ENCODE results near the gene HNRNPR.

Gene HNRNPR

DNA sequence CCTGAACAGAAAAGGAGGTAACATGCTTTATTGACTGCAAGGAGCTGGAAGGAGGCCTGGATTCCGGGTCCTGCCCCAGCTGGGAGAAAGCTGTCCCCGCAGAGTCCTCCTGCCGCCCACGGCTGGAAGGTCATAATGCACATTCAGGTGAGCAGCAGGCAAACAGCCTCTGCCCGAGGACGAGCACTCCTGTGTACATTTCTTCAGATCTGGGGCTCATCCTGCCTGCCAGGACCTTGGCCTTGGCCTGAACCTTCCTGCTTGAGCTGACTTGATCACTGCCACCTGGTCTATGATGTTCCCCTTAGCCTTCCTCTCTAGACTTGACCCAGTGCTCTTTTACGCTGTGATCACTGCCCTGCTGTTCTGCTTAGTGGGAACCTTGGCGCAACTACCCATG lies 43.4 kb upstream of the HNRNPR start:
- H3K27me3 ChIP-seq (ENCODE audit: low read depth, low read length) = 0 out of 2 replicates have a peak, but pooled peaks cover 12% of the 10 kb centered on the region
- no peak overlapping the region for H3K4me3 ChIP-seq (ENCODE audit: low read length)

DNA sequence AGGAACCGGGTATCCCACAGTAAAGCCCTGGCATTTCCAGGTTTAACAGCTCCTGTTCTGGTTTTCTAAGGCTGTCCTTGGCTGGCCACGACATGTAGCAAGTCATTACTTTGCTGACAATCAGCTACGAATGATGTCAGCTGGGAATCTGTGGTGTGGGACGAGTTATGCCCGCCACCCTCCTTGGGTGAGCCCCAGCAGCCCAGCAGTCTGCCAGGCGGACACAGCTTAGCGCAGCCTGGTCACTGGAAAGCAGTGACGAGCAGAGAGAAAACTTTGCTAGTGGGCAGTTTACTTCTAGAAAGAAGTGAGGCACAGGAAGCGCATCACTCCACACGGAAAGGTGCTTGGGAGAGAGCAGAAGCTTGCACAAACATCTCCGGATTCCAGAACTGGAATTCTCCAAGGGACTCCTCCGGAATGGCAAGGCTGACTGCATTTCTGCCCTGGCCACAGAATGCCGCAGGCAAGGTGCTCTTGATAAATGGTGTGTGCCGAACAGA lies 41.1 kb upstream of the HNRNPR start:
- Histone ChIP-seq H4K20me1 (ENCODE audit: insufficient read depth, low read length) (no peaks in the 10 kb centered on the region), H3K9me3 (ENCODE audit: insufficient read depth, low read length) (no peaks in the 10 kb centered on the region), H2AFZ (ENCODE audit: low read depth, low read length) (no peak overlapping the region), H3K9ac (ENCODE audit: low read length) (no peak overlapping the region), H3K27ac (ENCODE audit: low read length) (no peak overlapping the region), H3K4me2 (ENCODE audit: low read length) (no peak overlapping the region), H3K79me2 (ENCODE audit: low read length) (no peaks in the 10 kb centered on the region), H3K36me3 (replicated peaks; ENCODE audit: low read depth, low read length) (no peaks in the 10 kb centered on the region), H3K4me1 (ENCODE audit: low read length) (peaks cover 15% of the 10 kb centered on the region), H3K4me3 (ENCODE audit: low read length) (no peak overlapping the region), H3K27me3 (ENCODE audit: low read depth, low read length) (peaks cover 33% of the 10 kb centered on the region)
- no peak for TF ChIP-seq EZH2phosphoT487 (IDR thresholded peaks at IDR 0.05; ENCODE audit: low read depth)
- TF ChIP-seq, protein P1, sequence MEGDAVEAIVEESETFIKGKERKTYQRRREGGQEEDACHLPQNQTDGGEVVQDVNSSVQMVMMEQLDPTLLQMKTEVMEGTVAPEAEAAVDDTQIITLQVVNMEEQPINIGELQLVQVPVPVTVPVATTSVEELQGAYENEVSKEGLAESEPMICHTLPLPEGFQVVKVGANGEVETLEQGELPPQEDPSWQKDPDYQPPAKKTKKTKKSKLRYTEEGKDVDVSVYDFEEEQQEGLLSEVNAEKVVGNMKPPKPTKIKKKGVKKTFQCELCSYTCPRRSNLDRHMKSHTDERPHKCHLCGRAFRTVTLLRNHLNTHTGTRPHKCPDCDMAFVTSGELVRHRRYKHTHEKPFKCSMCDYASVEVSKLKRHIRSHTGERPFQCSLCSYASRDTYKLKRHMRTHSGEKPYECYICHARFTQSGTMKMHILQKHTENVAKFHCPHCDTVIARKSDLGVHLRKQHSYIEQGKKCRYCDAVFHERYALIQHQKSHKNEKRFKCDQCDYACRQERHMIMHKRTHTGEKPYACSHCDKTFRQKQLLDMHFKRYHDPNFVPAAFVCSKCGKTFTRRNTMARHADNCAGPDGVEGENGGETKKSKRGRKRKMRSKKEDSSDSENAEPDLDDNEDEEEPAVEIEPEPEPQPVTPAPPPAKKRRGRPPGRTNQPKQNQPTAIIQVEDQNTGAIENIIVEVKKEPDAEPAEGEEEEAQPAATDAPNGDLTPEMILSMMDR (IDR thresholded peaks at IDR 0.05; ENCODE audit: low read depth, low read length) = no peak

More for the DNA sequence above, 43.4 kb upstream of the HNRNPR start:
- Histone ChIP-seq H3K4me1 (ENCODE audit: low read length) (peaks cover 5% of the 10 kb centered on the region), H3K36me3 (replicated peaks; ENCODE audit: low read depth, low read length) (no peaks in the 10 kb centered on the region), H3K4me2 (ENCODE audit: low read length) (no peak overlapping the region), H3K9me3 (ENCODE audit: insufficient read depth, low read length) (no peaks in the 10 kb centered on the region), H2AFZ (ENCODE audit: low read depth, low read length) (no peak overlapping the region), H4K20me1 (ENCODE audit: insufficient read depth, low read length) (no peaks in the 10 kb centered on the region), H3K79me2 (ENCODE audit: low read length) (no peaks in the 10 kb centered on the region), H3K9ac (ENCODE audit: low read length) (no peak overlapping the region), H3K27ac (ENCODE audit: low read length) (no peak overlapping the region)
- no peak for TF ChIP-seq EZH2phosphoT487 (IDR thresholded peaks at IDR 0.05; ENCODE audit: low read depth)
- TF ChIP-seq, protein P1 (IDR thresholded peaks at IDR 0.05; ENCODE audit: low read depth, low read length) = no peak

DNA sequence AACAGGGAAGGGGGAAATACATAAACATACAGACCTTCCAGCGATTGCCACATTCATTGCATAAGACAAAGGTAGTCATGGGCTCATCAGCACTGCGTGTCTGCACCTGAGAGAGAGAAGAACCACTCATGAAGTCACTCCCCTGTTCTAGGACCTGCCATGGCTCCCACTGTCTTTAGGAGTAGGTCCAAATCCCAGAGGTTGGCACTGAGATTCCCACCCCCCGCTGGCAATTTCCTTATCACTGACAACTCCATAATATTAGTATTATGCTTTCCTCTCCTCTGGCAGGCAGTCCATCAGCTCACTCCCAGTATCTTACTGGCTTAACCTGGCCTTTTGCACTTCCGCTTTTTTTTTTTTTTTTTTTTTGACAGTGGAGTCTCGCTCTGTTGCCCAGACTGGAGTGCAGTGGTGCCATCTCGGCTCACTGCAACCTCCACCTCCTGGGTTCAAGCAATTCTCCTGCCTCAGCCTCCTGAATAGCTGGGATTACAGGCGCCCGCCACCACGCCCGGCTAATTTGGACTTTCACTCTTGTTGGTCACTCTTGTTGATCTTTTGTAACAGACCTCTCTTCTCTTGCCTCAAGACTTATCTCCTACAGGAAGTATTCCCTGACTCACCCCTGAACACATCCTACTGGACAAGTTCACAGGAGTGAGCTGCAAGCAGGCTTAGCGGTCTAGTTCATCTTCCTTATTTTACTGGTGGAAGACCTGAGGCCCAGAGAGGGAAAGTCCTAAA lies 40.4 kb upstream of the HNRNPR start:
- no peaks in the 10 kb centered on the region for H3K9me3 ChIP-seq (ENCODE audit: insufficient read depth, low read length)
- H3K4me3 ChIP-seq (ENCODE audit: low read length) = no peak overlapping the region
- H3K27me3 ChIP-seq (ENCODE audit: low read depth, low read length) = peaks cover 29% of the 10 kb centered on the region
- no peak overlapping the region for H3K4me2 ChIP-seq (ENCODE audit: low read length)
- H3K36me3 ChIP-seq (replicated peaks; ENCODE audit: low read depth, low read length) = no peaks in the 10 kb centered on the region
- H3K27ac ChIP-seq (ENCODE audit: low read length) = no peak overlapping the region
- no peak overlapping the region for H3K9ac ChIP-seq (ENCODE audit: low read length)
- H2AFZ ChIP-seq (ENCODE audit: low read depth, low read length) = no peak overlapping the region
- no peaks in the 10 kb centered on the region for H4K20me1 ChIP-seq (ENCODE audit: insufficient read depth, low read length)
- no peaks in the 10 kb centered on the region for H3K79me2 ChIP-seq (ENCODE audit: low read length)
- H3K4me1 ChIP-seq (ENCODE audit: low read length) = peaks cover 15% of the 10 kb centered on the region
- no peak for TF ChIP-seq EZH2phosphoT487 (IDR thresholded peaks at IDR 0.05; ENCODE audit: low read depth)
- TF ChIP-seq, protein P1 (IDR thresholded peaks at IDR 0.05; ENCODE audit: low read depth, low read length) = no peak

- Histone ChIP-seq H3K4me3 (ENCODE audit: low read length) (no peak overlapping the region), H3K9me3 (ENCODE audit: insufficient read depth, low read length) (no peaks in the 10 kb centered on the region), H3K27me3 (ENCODE audit: low read depth, low read length) (peaks cover 32% of the 10 kb centered on the region), H3K4me2 (ENCODE audit: low read length) (no peak overlapping the region), H3K27ac (ENCODE audit: low read length) (no peak overlapping the region), H2AFZ (ENCODE audit: low read depth, low read length) (no peak overlapping the region), H3K79me2 (ENCODE audit: low read length) (no peaks in the 10 kb centered on the region), H3K4me1 (ENCODE audit: low read length) (peaks cover 13% of the 10 kb centered on the region), H4K20me1 (ENCODE audit: insufficient read depth, low read length) (no peaks in the 10 kb centered on the region), H3K36me3 (replicated peaks; ENCODE audit: low read depth, low read length) (no peaks in the 10 kb centered on the region), H3K9ac (ENCODE audit: low read length) (no peak overlapping the region)
- TF ChIP-seq, protein P1 (IDR thresholded peaks at IDR 0.05; ENCODE audit: low read depth, low read length) = no peak
- no peak for TF ChIP-seq EZH2phosphoT487 (IDR thresholded peaks at IDR 0.05; ENCODE audit: low read depth)
These were observed 39.7 kb upstream of the HNRNPR start for GRCh38 chr1:23383577-23384311.

All from OCI-LY3 (cell line).